Fibroblast of the conjunctiva (primary cell): ENCODE data around the gene SPANXB1.
"Not testable (repeated sequence)": the region's sequence is repeated elsewhere in the genome, so short reads cannot be mapped to it uniquely, and the experiment has no call there.

ENCODE experiments used
- DNase-seq: peaks from one replicate; pipeline ENCODE4 v3.0.0-alpha.2; 2010; ENCODE audit warnings: low read depth

SPANXB1 gene

GRCh38 chrX:141002568-141002967 lies at the start of gene SPANXB1:
Gene SPANXB1 (plus strand): TSS chrX:141002594. CDS start chrX:141002694, 100 bp downstream.
- not testable (repeated sequence) for DNase-seq

- no peak for DNase-seq
Observed at GRCh38 chrX:140967036-140967435, 35.4 kb upstream of the SPANXB1 start.

GRCh38 chrX:140971099-140971795 lies 31.1 kb upstream of the SPANXB1 start:
- no peak for DNase-seq

- DNase-seq: no peak
Observed at GRCh38 chrX:140975472-140975871, 26.9 kb upstream of the SPANXB1 start.

GRCh38 chrX:140980271-140980670 lies 22.1 kb upstream of the SPANXB1 start:
- DNase-seq: no peak

GRCh38 chrX:140983730-140984129 lies 18.7 kb upstream of the SPANXB1 start:
- no peak for DNase-seq

- DNase-seq: not testable (repeated sequence)
Observed at GRCh38 chrX:141005243-141005642, 2.8 kb downstream of the SPANXB1 start.

GRCh38 chrX:141044246-141044645 lies 41.9 kb downstream of the SPANXB1 start:
- DNase-seq: not testable (repeated sequence)

- not testable (repeated sequence) for DNase-seq
Observed at GRCh38 chrX:141049878-141050277, 47.5 kb downstream of the SPANXB1 start.

GRCh38 chrX:141052098-141052497 lies 49.7 kb downstream of the SPANXB1 start:
- DNase-seq: not testable (repeated sequence)
